ENCODE data around the gene PPM1J. TPM values are rescaled to one million over a fixed set of nuclear protein-coding genes. Genes with fewer than 3 reads are reported as not detected.
A peak's percentile ranks its signal among the peaks of the same experiment; 100 is the strongest.

Gene PPM1J
- polyA plus RNA-seq, 1 of the 3 experiments (the other 2 are of a cell fraction): 5.3 TPM

GRCh38 chr1:112676543-112676942 is 38.6 kb downstream of the PPM1J start:
- Histone ChIP-seq H3K4me2 (0 out of 2 replicates have a peak overlapping the region, but pooled peaks have one; percentile 80), H3K4me1 (ENCODE audit: control insufficient read depth in 1 of 2, insufficient read depth in 2 of 2, low read depth in 1 of 2, low read length in 1 of 2) (peaks cover 11 to 12% of the 10 kb centered on the region in 2 experiments; a peak in 3 of 4 replicates), H3K36me3 (replicated peaks in 1 of 2; ENCODE audit: control insufficient read depth in 1 of 2, insufficient read depth in 2 of 2, low read length in 1 of 2) (peaks cover 5 to 10% of the 10 kb centered on the region in 2 experiments), H2AFZ (ENCODE audit: low read depth) (no peak overlapping the region), H3K79me2 (ENCODE audit: insufficient read depth) (peaks cover 55% of the 10 kb centered on the region), H3K27me3 (ENCODE audit: insufficient read depth) (no peaks in the 10 kb centered on the region), H3K27ac (ENCODE audit: low read depth in 2 of 2, low read length in 1 of 2) (no peak overlapping the region), H3K9ac (no peak overlapping the region), H3F3A (replicated peaks; ENCODE audit: insufficient read depth) (peaks cover 18% of the 10 kb centered on the region), H3K4me3 (ENCODE audit: low read depth in 2 of 2, low read length in 1 of 2) (no peak overlapping the region), H3K9me3 (no peaks in the 10 kb centered on the region), H3K9me2 (no peaks in the 10 kb centered on the region), H4K20me1 (ENCODE audit: insufficient read depth) (no peaks in the 10 kb centered on the region)
- TF ChIP-seq FOXM1 (IDR thresholded peaks at IDR 0.05; ENCODE audit: low read depth) (no peak), USF2 (IDR thresholded peaks at IDR 0.05; ENCODE audit: borderline replicate concordance, low read depth, low read length) (no peak), MXI1 (IDR thresholded peaks at IDR 0.05; ENCODE audit: low read depth, low read length) (no peak), SIN3A (IDR thresholded peaks at IDR 0.05; ENCODE audit: borderline replicate concordance, low read depth, low read length) (no peak), ELF1 (IDR thresholded peaks at IDR 0.05) (no peak), NFIC (IDR thresholded peaks at IDR 0.05; ENCODE audit: borderline replicate concordance) (no peak), GATA2 (CRISPR knock-in tag; IDR thresholded peaks at IDR 0.05) (no peak), POLR2AphosphoS5 (IDR thresholded peaks at IDR 0.05; ENCODE audit: low read depth, low read length) (no peak), FOXJ3 (CRISPR knock-in tag; IDR thresholded peaks at IDR 0.05) (no peak), NRF1 (IDR thresholded peaks at IDR 0.05; ENCODE audit: low read depth, low read length) (no peak)
- ChIA-PET POLR2A (no interaction called here), CTCF (interaction anchor here (0.8 kb wide), 1 partner anchor 32 kb away, joined by 4 read pairs; no protein-coding TSS in a partner anchor)
- DNase-seq: no peak
- WGBS (ENCODE audit: low lambda C conversion rate): 96% methylated on average over 3 of the region's 3 CpGs

GRCh38 chr1:112675728-112676381 is 39.3 kb downstream of the PPM1J start:
- Histone ChIP-seq H3K4me2 (peak overlapping the region; percentile 80), H3K9me2 (no peaks in the 10 kb centered on the region), H3F3A (replicated peaks; ENCODE audit: insufficient read depth) (peaks cover 20% of the 10 kb centered on the region), H3K4me1 (ENCODE audit: control insufficient read depth in 1 of 2, insufficient read depth in 2 of 2, low read depth in 1 of 2, low read length in 1 of 2) (peaks cover 11 to 12% of the 10 kb centered on the region in 2 experiments; a peak in 3 of 4 replicates), H2AFZ (ENCODE audit: low read depth) (peak overlapping the region; percentile 60; the same call in 1 of the 2 replicates), H3K9me3 (no peaks in the 10 kb centered on the region), H3K79me2 (ENCODE audit: insufficient read depth) (peaks cover 49% of the 10 kb centered on the region), H3K36me3 (replicated peaks in 1 of 2; ENCODE audit: control insufficient read depth in 1 of 2, insufficient read depth in 2 of 2, low read length in 1 of 2) (peaks cover 12 to 16% of the 10 kb centered on the region in 2 experiments), H3K27ac (ENCODE audit: low read depth in 2 of 2, low read length in 1 of 2) (peak overlapping the region in 1 of 2 experiments; percentile 75; a peak in 2 of 4 replicates), H3K4me3 (ENCODE audit: low read depth in 2 of 2, low read length in 1 of 2) (peak overlapping the region; percentile 79 to 89), H3K27me3 (ENCODE audit: insufficient read depth) (no peaks in the 10 kb centered on the region), H3K9ac (peak overlapping the region; percentile 88), H4K20me1 (ENCODE audit: insufficient read depth) (no peaks in the 10 kb centered on the region)
- POLR2A ChIA-PET: interaction anchor here (0.9 to 1.6 kb wide), 5 partner anchors 23 to 174 kb away, joined by 3 to 8 read pairs (median 5); partner anchors contain the start of gene RHOC
- DNase-seq: no peak
- TF ChIP-seq FOSL2 (IDR thresholded peaks at IDR 0.05; ENCODE audit: borderline replicate concordance, low read depth) (no peak), NFIC (IDR thresholded peaks at IDR 0.05; ENCODE audit: borderline replicate concordance) (no peak), TAF1 (IDR thresholded peaks at IDR 0.05; ENCODE audit: borderline replicate concordance, low read depth, low read length) (no peak), ELF1 (IDR thresholded peaks at IDR 0.05) (no peak), RCOR1 (IDR thresholded peaks at IDR 0.05; ENCODE audit: low read length) (no peak), USF2 (IDR thresholded peaks at IDR 0.05; ENCODE audit: borderline replicate concordance, low read depth, low read length) (no peak), RXRA (IDR thresholded peaks at IDR 0.05; ENCODE audit: borderline replicate concordance, low read depth) (no peak), RAD21 (IDR thresholded peaks at IDR 0.05; ENCODE audit: low read length) (no peak), JUND (IDR thresholded peaks at IDR 0.05) (no peak), IRF3 (IDR thresholded peaks at IDR 0.05; ENCODE audit: low read depth, low read length) (no peak), GABPA (IDR thresholded peaks at IDR 0.05; ENCODE audit: low read depth) (no peak), TEAD4 (IDR thresholded peaks at IDR 0.05; ENCODE audit: borderline replicate concordance, insufficient read depth) (no peak), GATA2 (CRISPR knock-in tag; IDR thresholded peaks at IDR 0.05) (no peak), FOXJ3 (CRISPR knock-in tag; IDR thresholded peaks at IDR 0.05) (no peak), MXI1 (IDR thresholded peaks at IDR 0.05; ENCODE audit: low read depth, low read length) (no peak), EZH2phosphoT487 (IDR thresholded peaks at IDR 0.05; ENCODE audit: borderline replicate concordance, low read depth) (no peak), ZBTB33 (IDR thresholded peaks at IDR 0.05; ENCODE audit: borderline replicate concordance, low read depth) (no peak), EP300 (IDR thresholded peaks at IDR 0.05; ENCODE audit: borderline replicate concordance in 1 of 2, low read depth in 1 of 2, low read length in 1 of 2) (no peak)
- WGBS (ENCODE audit: low lambda C conversion rate): 78% methylated on average over 7 of the region's 7 CpGs
- CTCF ChIA-PET: interaction anchor here (0.8 to 3.4 kb wide), 6 partner anchors 11 to 397 kb away, joined by 3 to 20 read pairs (median 4); partner anchors contain the start of genes LRIG2 and PPM1J

All from SK-N-SH (cell line).